K562 (cell line): ENCODE data around the gene CA6. TPM values are rescaled to one million over a fixed set of nuclear protein-coding genes. Genes with fewer than 3 reads are reported as not detected.

Experiments used
- ATAC-seq: fragments of 200-7000 bp; cut with Tn5 transposase; 3 replicates; pipeline ENCODE4 v1.9.1; 2020; ENCODE audit warnings: moderate library complexity
- BruUV-seq: library from RNA; stranded (reverse); fragments of 400-500 nt; replicated peaks from 2 replicates; lab custom pipeline; 2021; lab: Mats Ljungman, UMichigan
- CTCF ChIA-PET: fragments of 300-600 bp; formaldehyde crosslinking; extraction: SDS; loops from one replicate; lab custom pipeline; 2021; ENCODE audit warnings: low intra/inter-chr PET ratio; lab: Yijun Ruan, JAX
- POLR2A ChIA-PET: fragments of 300-600, 350-650 bp; sonication (Branson Sonifier 250); formaldehyde crosslinking; extraction: SDS; loops from one replicate; lab custom pipeline; 2021; ENCODE audit warnings: antibody characterized with exemption, inconsistent platforms; lab: Yijun Ruan, JAX
- DNase-seq, 4 experiments: peaks; one replicate each; pipeline versions ENCODE4 v3.0.0 to v3.0.0-alpha.2; 2011 to 2018; ENCODE audit warnings: low spot score in 3 of 4, mixed read lengths in 3 of 4; ENCODE audit errors: extremely low read depth in 1 of 4
- FAIRE-seq: peaks from 2 replicates; lab custom pipeline; 2011; peaks lifted over from hg19 to GRCh38; lab: Jason Lieb, UNC
- H2AFZ ChIP-seq: 2 replicates; pipeline ENCODE4 v1.6.0; 2011; ENCODE audit warnings: low read depth, low read length, control low read depth, inconsistent platforms
- H3K27ac ChIP-seq: fragments of 200-600 bp; 3 replicates; pipeline ENCODE4 v1.8.0; 2011; ENCODE audit warnings: low read depth, mild to moderate bottlenecking, control low read depth, inconsistent platforms, low read length, moderate library complexity, mixed read lengths; ENCODE audit errors: extremely low read depth
- H3K27me3 ChIP-seq, 2 experiments: fragments of 300-600 bp in 1 of 2; 2 replicates in 1 of 2; 3 replicates in 1 of 2; pipeline versions ENCODE4 v1.6.0 to v1.8.0; 2011; ENCODE audit warnings: inconsistent platforms in 2 of 2, low read length in 2 of 2, mild to moderate bottlenecking in 1 of 2, mixed read lengths in 1 of 2, moderate library complexity in 1 of 2; ENCODE audit not compliant: control insufficient read depth in 2 of 2, insufficient read depth in 2 of 2
- H3K36me3 ChIP-seq: fragments of 300-600 bp; 3 replicates; pipeline ENCODE4 v1.8.0; 2011; ENCODE audit warnings: mild to moderate bottlenecking, low read length, inconsistent platforms; ENCODE audit not compliant: control insufficient read depth, insufficient read depth
- H3K4me1 ChIP-seq, 2 experiments: fragments of 200-600 bp in 1 of 2; replicated peaks in 1 of 2; 2 replicates in 1 of 2; 3 replicates in 1 of 2; pipeline versions ENCODE4 v1.5.1 to v1.8.0; 2011; ENCODE audit warnings: inconsistent platforms in 2 of 2, low read length in 2 of 2, mild to moderate bottlenecking in 1 of 2, mixed read lengths in 1 of 2, moderate library complexity in 1 of 2; ENCODE audit not compliant: control insufficient read depth in 2 of 2, insufficient read depth in 2 of 2
- H3K4me2 ChIP-seq: 2 replicates; pipeline ENCODE4 v1.6.1; 2011; ENCODE audit warnings: low read length, control low read depth, inconsistent platforms, mixed read lengths; ENCODE audit not compliant: insufficient read depth
- H3K4me3 ChIP-seq: fragments of 200-600 bp; sonication (generic), shearing (Covaris generic); 2 replicates; pipeline ENCODE4 v1.5.1; 2016; ENCODE audit warnings: control low read depth, inconsistent platforms
- H3K79me2 ChIP-seq: fragments of 200-600 bp; 3 replicates; pipeline ENCODE4 v1.8.0; 2011; ENCODE audit warnings: low read length, inconsistent platforms; ENCODE audit not compliant: control insufficient read depth, insufficient read depth
- H3K9ac ChIP-seq, 2 experiments: 2 replicates each; pipeline versions ENCODE4 v1.6.0 to v1.6.1; 2011; ENCODE audit warnings: low read depth in 2 of 2, low read length in 2 of 2, control low read depth in 1 of 2, inconsistent platforms in 1 of 2, mild to moderate bottlenecking in 1 of 2, mixed read lengths in 1 of 2; ENCODE audit not compliant: insufficient read depth in 1 of 2
- H3K9me1 ChIP-seq: one replicate; pipeline ENCODE4 v1.6.0; 2011; ENCODE audit warnings: inconsistent platforms, mild to moderate bottlenecking, low read length, moderate library complexity; ENCODE audit not compliant: control insufficient read depth, insufficient read depth
- H3K9me3 ChIP-seq: replicated peaks from 2 replicates; pipeline ENCODE4 v1.5.1; 2011; ENCODE audit warnings: low read depth, low read length, inconsistent platforms; ENCODE audit not compliant: control insufficient read depth, insufficient read depth
- H4K20me1 ChIP-seq: replicated peaks from 2 replicates; pipeline ENCODE4 v1.6.1; 2011; ENCODE audit warnings: low read length, inconsistent platforms, mixed read lengths; ENCODE audit not compliant: control insufficient read depth, insufficient read depth
- AFF1 ChIP-seq, 2 experiments: fragments of 450-650 bp; IDR thresholded peaks; 2 replicates each; pipeline ENCODE4 v1.6.1; 2018; ENCODE audit warnings: mild to moderate bottlenecking in 2 of 2, low read depth in 1 of 2; ENCODE audit not compliant: partially characterized antibody in 2 of 2
- BCL6 ChIP-seq: fragments of 250-450 bp; sonication (Bioruptor Pico); IDR thresholded peaks from 2 replicates; pipeline ENCODE4 v1.4.0; 2020
- CHCHD3 ChIP-seq: fragments of 250-450 bp; sonication (Bioruptor Pico); IDR thresholded peaks from 2 replicates; pipeline ENCODE4 v2.1.2; 2022; ENCODE audit warnings: mild to moderate bottlenecking
- CHD2 ChIP-seq: IDR thresholded peaks from 2 replicates; pipeline ENCODE4 v1.6.1; 2011; ENCODE audit warnings: low read depth, low read length
- FOXP4 ChIP-seq: sonication (generic); formaldehyde crosslinking; IDR thresholded peaks from 2 replicates; pipeline ENCODE4 v1.8.0; 2022; ENCODE audit warnings: mild to moderate bottlenecking, missing genetic modification reagents, borderline replicate concordance
- GABPB1 ChIP-seq: sonication (generic); formaldehyde crosslinking; IDR thresholded peaks from 2 replicates; pipeline ENCODE4 v1.8.0; 2022; ENCODE audit warnings: mild to moderate bottlenecking, missing genetic modification reagents
- HDAC8 ChIP-seq: fragments of 450-650 bp; IDR thresholded peaks from 2 replicates; pipeline ENCODE4 v1.6.1; 2016; ENCODE audit warnings: mild to moderate bottlenecking, missing genetic modification characterization, moderate library complexity, missing compliant biosample characterization
- KAT7 ChIP-seq: sonication (generic); formaldehyde crosslinking; IDR thresholded peaks from 2 replicates; pipeline ENCODE4 v1.8.0; 2022; ENCODE audit warnings: missing genetic modification reagents, mild to moderate bottlenecking, borderline replicate concordance
- MAFK ChIP-seq: IDR thresholded peaks from 2 replicates; pipeline ENCODE4 v1.6.1; 2011; ENCODE audit warnings: low read length, improper control_type of control experiment
- SIN3B ChIP-seq: fragments of 450-650 bp; IDR thresholded peaks from 2 replicates; pipeline ENCODE4 v1.6.1; 2017; ENCODE audit warnings: low read depth, mild to moderate bottlenecking, moderate library complexity
- SMARCA4 ChIP-seq: fragments of 450-650 bp; IDR thresholded peaks from 2 replicates; pipeline ENCODE4 v1.6.1; 2016
- STAT6 ChIP-seq: sonication (generic); formaldehyde crosslinking; IDR thresholded peaks from 2 replicates; pipeline ENCODE4 v1.8.1; 2023; ENCODE audit warnings: mild to moderate bottlenecking, missing genetic modification reagents
- THRAP3 ChIP-seq: fragments of 450-650 bp; IDR thresholded peaks from 2 replicates; pipeline ENCODE4 v1.6.1; 2016; ENCODE audit warnings: mild to moderate bottlenecking, inconsistent platforms, borderline replicate concordance
- ZC3H4 ChIP-seq: sonication (generic); formaldehyde crosslinking; IDR thresholded peaks from 2 replicates; pipeline ENCODE4 v1.9.0; 2021; ENCODE audit warnings: missing genetic modification reagents, borderline replicate concordance
- ZNF707 ChIP-seq: fragments of 250-450 bp; sonication (Bioruptor Pico); conservative IDR thresholded peaks from 2 replicates; pipeline ENCODE4 v1.8.0; 2022; ENCODE audit warnings: inconsistent platforms, mild to moderate bottlenecking, moderate library complexity
- WGBS: fragments of 100-300 bp; shearing (Covaris generic); methylation state at CpG from one replicate; pipeline ENCODE4 v1.1.6; 2016; ENCODE audit warnings: low coverage, mixed read lengths; ENCODE audit not compliant: insufficient coverage; ENCODE audit errors: missing lambda C conversion rate; 5-methylcytosine and 5-hydroxymethylcytosine counted together
- in situ Hi-C: fragments of 300-500 bp; cut with MboI; formaldehyde crosslinking; loops from 4 replicates; pipeline ENCODE4 v1.15.0; 2018; ENCODE audit warnings: inconsistent platforms, mixed read lengths
- intact Hi-C: fragments of 100-400 bp; cut with micrococcal nuclease; formaldehyde crosslinking; loops from 2 replicates; pipeline ENCODE4 v1.14.2; 2022
- polyA plus RNA-seq, 8 experiments: library from polyadenylated mRNA; depleted of rRNA in 4 of 8; stranded (reverse) in 5 of 8; unstranded in 3 of 8; fragments of >200 nt; fragmentation: Nextera tagmentation in 2 of 8; fragmentation: Illumina TruSeq in 1 of 8; extraction: Ambion mirVana in 2 of 8; extraction: Trizol in 1 of 8; gene quantifications; 2 replicates each; pipeline versions ENCODE4 v1.2.1 to v1.2.3, GENCODE V29; 2011 to 2014; ENCODE audit warnings: inconsistent platforms in 1 of 8, missing spikeins in 1 of 8
- total RNA-seq, 7 experiments: library from RNA; depleted of rRNA in 6 of 7; stranded (reverse); fragments of >200 nt in 6 of 7; fragmentation: Illumina TruSeq in 2 of 7; extraction: Trizol in 2 of 7; gene quantifications; 2 replicates each; pipeline versions ENCODE4 v1.2.1 to v1.2.3, GENCODE V29; 2011 to 2021; ENCODE audit warnings: low replicate concordance in 1 of 7

Gene CA6
- total and polyA plus RNA-seq, 9 of the 15 experiments (the other 6 are each of a cell fraction or from before 2014, with no cell fraction given), result not detected

- Histone ChIP-seq H3K9me1 (no peaks in the 10 kb centered on the region), H3K27me3 (peaks cover 6 to 32% of the 10 kb centered on the region in 2 experiments), H2AFZ (no peak overlapping the region), H4K20me1 (no peaks in the 10 kb centered on the region), H3K27ac (no peak overlapping the region), H3K4me2 (no peak overlapping the region), H3K4me3 (no peak overlapping the region), H3K9ac (no peak overlapping the region), H3K4me1 (no peaks in the 10 kb centered on the region), H3K9me3 (no peaks in the 10 kb centered on the region; the same call in 1 of the 2 replicates), H3K79me2 (no peaks in the 10 kb centered on the region), H3K36me3 (no peaks in the 10 kb centered on the region)
- DNase-seq (no peak), FAIRE-seq (no peak), ATAC-seq (no peak)
- TF ChIP-seq KAT7 (CRISPR knock-in tag) (no peak), SIN3B (no peak), FOXP4 (CRISPR knock-in tag) (no peak), SMARCA4 (no peak), AFF1 (IDR thresholded peaks at IDR 0.05; ENCODE audit: low read depth in 1 of 2, partially characterized antibody in 2 of 2) (no peak), MAFK (no peak), HDAC8 (tag) (no peak), ZC3H4 (CRISPR knock-in tag) (no peak), GABPB1 (CRISPR knock-in tag) (no peak), STAT6 (CRISPR knock-in tag) (no peak), CHCHD3 (CRISPR knock-in tag) (no peak), THRAP3 (no peak), BCL6 (CRISPR knock-in tag) (no peak), CHD2 (no peak), ZNF707 (CRISPR knock-in tag) (no peak)
- intact Hi-C loops (loop anchor here (2.0 kb wide), 1 partner anchor 130 kb away; no protein-coding TSS in a partner anchor), in situ Hi-C loops (loop anchor here (5.0 kb wide), 1 partner anchor 72 kb away; no protein-coding TSS in a partner anchor)
- ChIA-PET CTCF (interaction anchor here (0.5 to 2.8 kb wide), 3 partner anchors 71 to 169 kb away, joined by 3 to 23 read pairs (median 5); no protein-coding TSS in a partner anchor), POLR2A (interaction anchor here (0.6 to 1.1 kb wide), 6 partner anchors 16 to 534 kb away, joined by 3 to 4 read pairs (median 3); no protein-coding TSS in a partner anchor)
- BruUV-seq, result no TSS peak
- WGBS, result under 1% methylated on average over 11 of the region's 11 CpGs
Measured at GRCh38 chr1:8989061-8989460, 43.4 kb downstream of the CA6 start.
